DOHH2 (cell line): ENCODE results near the gene MMRN2.
"Not testable (repeated sequence)": the region's sequence is repeated elsewhere in the genome, so short reads cannot be mapped to it uniquely, and the experiment has no call there.

Experiments used
- H3F3A ChIP-seq: fragments of 200-600 bp; sonication (generic), shearing (Covaris generic); 2 replicates; pipeline ENCODE4 v1.6.0; 2016; ENCODE audit warnings: antibody characterized with exemption, mild to moderate bottlenecking; ENCODE audit not compliant: control insufficient read depth, insufficient read depth
- H3K27ac ChIP-seq: fragments of 200-600 bp; sonication (generic); 2 replicates; pipeline ENCODE4 v1.5.1; 2014; ENCODE audit warnings: low read depth, mild to moderate bottlenecking, low read length, moderate library complexity
- H3K27me3 ChIP-seq: fragments of 200-600 bp; sonication (generic); 2 replicates; pipeline ENCODE4 v1.6.1; 2014; ENCODE audit warnings: mild to moderate bottlenecking, low read length, mixed read lengths; ENCODE audit not compliant: control insufficient read depth
- H3K36me3 ChIP-seq: fragments of 200-600 bp; sonication (generic); 2 replicates; pipeline ENCODE4 v1.6.1; 2014; ENCODE audit warnings: mild to moderate bottlenecking, low read length, moderate library complexity, mixed read lengths; ENCODE audit not compliant: control insufficient read depth
- H3K4me1 ChIP-seq: fragments of 200-600 bp; sonication (generic); 2 replicates; pipeline ENCODE4 v1.6.1; 2014; ENCODE audit warnings: mild to moderate bottlenecking, low read length, mixed read lengths; ENCODE audit not compliant: control insufficient read depth
- H3K4me2 ChIP-seq: fragments of 200-600 bp; sonication (generic); 2 replicates; pipeline ENCODE4 v1.6.0; 2014; ENCODE audit warnings: mild to moderate bottlenecking, low read length, moderate library complexity
- H3K4me3 ChIP-seq: fragments of 200-600 bp; sonication (generic); 2 replicates; pipeline ENCODE4 v1.5.1; 2014; ENCODE audit warnings: mild to moderate bottlenecking, low read length, mixed read lengths
- H3K79me2 ChIP-seq: fragments of 200-600 bp; sonication (generic); 2 replicates; pipeline ENCODE4 v1.6.1; 2014; ENCODE audit warnings: mild to moderate bottlenecking, low read length, mixed read lengths; ENCODE audit not compliant: control insufficient read depth
- H3K9me2 ChIP-seq: fragments of 200-600 bp; sonication (generic); replicated peaks from 2 replicates; pipeline ENCODE4 v1.6.1; 2014; ENCODE audit warnings: mild to moderate bottlenecking, low read length, mixed read lengths; ENCODE audit not compliant: control insufficient read depth
- H3K9me3 ChIP-seq: fragments of 200-600 bp; sonication (generic); 2 replicates; pipeline ENCODE4 v1.6.1; 2014; ENCODE audit warnings: antibody characterized with exemption, low read length, mixed read lengths; ENCODE audit not compliant: control insufficient read depth, insufficient read depth
- H4K20me1 ChIP-seq: fragments of 200-600 bp; sonication (generic); 2 replicates; pipeline ENCODE4 v1.6.0; 2014; ENCODE audit warnings: low read depth, mild to moderate bottlenecking, antibody characterized with exemption, low read length, moderate library complexity; ENCODE audit not compliant: control insufficient read depth, insufficient read depth
- CTCF ChIP-seq: fragments of 200-600 bp; sonication (generic); IDR thresholded peaks from one replicate; pipeline ENCODE4 v1.5.1; 2014; ENCODE audit warnings: antibody characterized with exemption, mild to moderate bottlenecking, low read depth, low read length; ENCODE audit not compliant: poor library complexity, severe bottlenecking
- EZH2phosphoT487 ChIP-seq: fragments of 200-600 bp; sonication (generic); IDR thresholded peaks from 2 replicates; pipeline ENCODE4 v1.6.1; 2017; ENCODE audit warnings: borderline replicate concordance, mild to moderate bottlenecking, antibody characterized with exemption, low read length, moderate library complexity, mixed read lengths

MMRN2 gene

DNA sequence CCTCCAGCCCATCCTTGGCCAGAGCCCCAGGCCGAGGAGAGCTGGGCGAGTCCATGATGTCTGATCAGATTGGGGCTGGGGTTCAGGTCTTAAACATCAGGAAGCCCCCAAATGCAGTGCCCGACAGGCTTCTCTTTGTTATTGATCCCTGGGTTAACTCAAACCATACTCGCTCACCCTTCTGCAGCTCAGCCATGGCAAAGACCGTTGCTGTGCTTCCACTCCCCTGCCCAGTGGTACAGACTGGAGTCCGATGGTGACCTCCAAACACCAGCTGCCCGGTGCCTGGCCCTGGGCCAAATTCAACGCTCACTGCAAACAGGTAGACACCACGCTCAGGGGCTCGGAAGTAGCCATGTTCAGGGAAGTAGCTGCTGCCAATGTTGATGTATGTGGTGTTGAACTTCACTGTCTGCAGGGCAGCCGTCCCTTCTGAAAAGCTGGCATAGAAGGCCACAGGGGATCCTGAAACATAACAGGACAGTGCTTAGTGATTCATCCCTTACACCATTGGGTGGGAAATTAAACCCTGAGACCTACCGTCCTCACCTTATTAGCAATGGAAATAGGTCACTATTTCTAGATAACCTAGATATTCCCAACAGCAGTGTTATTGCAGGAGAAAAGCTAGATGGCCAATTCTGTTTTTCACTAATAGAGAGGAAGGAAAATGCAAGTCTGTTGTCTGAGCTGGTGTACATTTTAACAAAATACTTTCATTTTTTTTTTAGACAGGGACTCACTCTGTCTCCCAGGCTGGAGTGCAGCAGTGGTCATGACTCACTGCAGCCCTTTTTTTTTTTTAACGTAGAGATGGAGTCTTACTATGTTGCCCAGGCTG lies 20.5 kb downstream of the MMRN2 start:
- Histone ChIP-seq H3K27me3 (peaks cover 8% of the 10 kb centered on the region; the same call in 1 of the 2 replicates), H4K20me1 (no peaks in the 10 kb centered on the region), H3K27ac (no peak overlapping the region), H3K9me2 (no peaks in the 10 kb centered on the region), H3K4me3 (no peak overlapping the region), H3K4me2 (no peak overlapping the region), H3K79me2 (no peaks in the 10 kb centered on the region), H3K9me3 (no peaks in the 10 kb centered on the region), H3K36me3 (no peaks in the 10 kb centered on the region), H3F3A (no peaks in the 10 kb centered on the region), H3K4me1 (no peaks in the 10 kb centered on the region)
- TF ChIP-seq CTCF (no peak), EZH2phosphoT487 (no peak)

GRCh38 chr10:86934162-86934711 lies 23.2 kb downstream of the MMRN2 start:
- not testable (repeated sequence) for H3K36me3 ChIP-seq, H3K9me3 ChIP-seq, H3F3A ChIP-seq, H3K79me2 ChIP-seq, H3K4me1 ChIP-seq, H4K20me1 ChIP-seq, H3K9me2 ChIP-seq, H3K4me3 ChIP-seq, H3K27me3 ChIP-seq, H3K4me2 ChIP-seq, H3K27ac ChIP-seq

DNA sequence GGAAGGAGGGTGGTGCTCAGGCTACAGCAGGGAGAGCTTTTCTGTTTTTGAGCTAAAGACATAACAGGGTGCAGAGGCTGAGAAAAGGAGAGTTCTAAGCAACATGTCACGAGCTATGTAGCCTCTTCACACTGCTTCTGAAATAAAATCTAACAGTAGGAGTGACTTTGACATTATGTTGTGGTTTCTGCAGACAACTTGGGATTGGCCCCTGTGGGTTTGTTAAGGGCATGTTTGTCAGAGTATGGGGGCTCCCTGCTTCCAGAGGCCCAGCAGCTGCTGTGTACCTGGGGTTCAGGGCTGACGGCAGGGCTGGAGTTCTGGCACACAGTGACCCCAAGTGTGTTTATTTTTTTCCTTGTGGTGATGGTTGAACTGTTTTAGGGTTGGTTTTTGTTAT lies 24.7 kb downstream of the MMRN2 start:
- no peaks in the 10 kb centered on the region for H3K36me3 ChIP-seq
- no peaks in the 10 kb centered on the region for H3K79me2 ChIP-seq
- H3K9me2 ChIP-seq = no peaks in the 10 kb centered on the region
- no peaks in the 10 kb centered on the region for H3K9me3 ChIP-seq
- H4K20me1 ChIP-seq = no peaks in the 10 kb centered on the region
- no peaks in the 10 kb centered on the region for H3F3A ChIP-seq
- H3K4me3 ChIP-seq = no peak overlapping the region
- H3K4me1 ChIP-seq = no peaks in the 10 kb centered on the region
- peaks cover 8% of the 10 kb centered on the region; the same call in 1 of the 2 replicates for H3K27me3 ChIP-seq
- no peak overlapping the region for H3K27ac ChIP-seq
- TF ChIP-seq CTCF = no peak
- TF ChIP-seq EZH2phosphoT487 = no peak
- no peak overlapping the region for H3K4me2 ChIP-seq

GRCh38 chr10:86931872-86932271 lies 25.5 kb downstream of the MMRN2 start:
- Histone ChIP-seq H3K9me3 (no peaks in the 10 kb centered on the region), H4K20me1 (no peaks in the 10 kb centered on the region), H3F3A (no peaks in the 10 kb centered on the region), H3K36me3 (no peaks in the 10 kb centered on the region), H3K27me3 (peaks cover 6% of the 10 kb centered on the region; the same call in 1 of the 2 replicates), H3K79me2 (no peaks in the 10 kb centered on the region), H3K4me2 (no peak overlapping the region), H3K4me3 (no peak overlapping the region), H3K27ac (no peak overlapping the region), H3K4me1 (no peaks in the 10 kb centered on the region), H3K9me2 (no peaks in the 10 kb centered on the region)
- TF ChIP-seq EZH2phosphoT487 (no peak), CTCF (no peak)
